Measurements from ENCODE around the gene TLK1.

TLK1 gene

DNA sequence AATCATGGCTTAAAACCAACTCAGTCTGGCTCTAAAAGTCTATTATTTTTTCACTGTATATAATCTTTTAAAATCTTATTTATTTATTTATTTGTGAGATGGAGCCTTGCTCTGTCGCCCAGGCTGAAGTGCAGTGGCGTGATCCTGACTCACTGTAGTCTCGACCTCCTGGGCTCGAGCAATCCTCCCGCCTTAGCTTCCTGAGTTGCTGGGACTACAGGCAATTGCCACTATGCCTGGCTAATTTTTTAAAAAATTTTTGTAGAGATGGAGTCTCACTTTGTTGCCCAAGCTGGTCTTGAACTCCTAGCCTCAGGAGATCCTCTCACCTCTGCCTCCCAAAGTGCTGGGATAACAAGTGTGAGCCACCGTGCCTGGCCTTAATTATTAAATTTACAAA is 217.1 kb downstream of the TLK1 start:
- TF ChIP-seq, protein P1, sequence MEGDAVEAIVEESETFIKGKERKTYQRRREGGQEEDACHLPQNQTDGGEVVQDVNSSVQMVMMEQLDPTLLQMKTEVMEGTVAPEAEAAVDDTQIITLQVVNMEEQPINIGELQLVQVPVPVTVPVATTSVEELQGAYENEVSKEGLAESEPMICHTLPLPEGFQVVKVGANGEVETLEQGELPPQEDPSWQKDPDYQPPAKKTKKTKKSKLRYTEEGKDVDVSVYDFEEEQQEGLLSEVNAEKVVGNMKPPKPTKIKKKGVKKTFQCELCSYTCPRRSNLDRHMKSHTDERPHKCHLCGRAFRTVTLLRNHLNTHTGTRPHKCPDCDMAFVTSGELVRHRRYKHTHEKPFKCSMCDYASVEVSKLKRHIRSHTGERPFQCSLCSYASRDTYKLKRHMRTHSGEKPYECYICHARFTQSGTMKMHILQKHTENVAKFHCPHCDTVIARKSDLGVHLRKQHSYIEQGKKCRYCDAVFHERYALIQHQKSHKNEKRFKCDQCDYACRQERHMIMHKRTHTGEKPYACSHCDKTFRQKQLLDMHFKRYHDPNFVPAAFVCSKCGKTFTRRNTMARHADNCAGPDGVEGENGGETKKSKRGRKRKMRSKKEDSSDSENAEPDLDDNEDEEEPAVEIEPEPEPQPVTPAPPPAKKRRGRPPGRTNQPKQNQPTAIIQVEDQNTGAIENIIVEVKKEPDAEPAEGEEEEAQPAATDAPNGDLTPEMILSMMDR (conservative IDR thresholded peaks at IDR 0.05), result no peak
- H3K27ac ChIP-seq, result no peak overlapping the region

DNA sequence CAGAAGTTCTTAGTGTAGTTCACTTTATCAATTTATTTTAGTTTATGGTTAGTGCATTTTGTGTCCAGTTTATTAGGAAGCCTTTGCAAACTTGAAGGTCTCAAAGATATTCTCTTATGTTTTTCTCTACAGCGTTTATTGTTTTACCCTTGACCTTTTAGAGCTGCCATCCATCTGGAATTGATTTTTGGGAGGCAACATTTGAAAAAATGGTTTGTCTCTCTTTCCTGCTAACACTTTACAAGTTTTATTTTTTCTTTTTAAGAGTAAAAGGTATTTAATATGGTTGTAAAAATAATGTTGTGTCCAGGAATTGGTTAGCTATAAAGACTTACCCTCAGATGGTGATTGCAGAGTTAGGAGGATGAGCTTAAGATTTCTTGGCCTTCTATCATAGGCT is 217.7 kb downstream of the TLK1 start:
- H3K27ac ChIP-seq, result no peak overlapping the region
- TF ChIP-seq, protein P1 (conservative IDR thresholded peaks at IDR 0.05), result no peak

GRCh38 chr2:170942615-170943014 is 218.1 kb downstream of the TLK1 start:
- TF ChIP-seq, protein P1 (conservative IDR thresholded peaks at IDR 0.05), result no peak
- no peak overlapping the region for H3K27ac ChIP-seq
